ENCODE measurements around the gene RPS6KA4.

RPS6KA4 gene

GRCh38 chr11:64338716-64339115 is 20.2 kb upstream of the RPS6KA4 start:
- no peak overlapping the region; the same call in 1 of the 2 replicates for H3K4me3 ChIP-seq (ENCODE audit: low read depth, low read length)
- TF ChIP-seq CTCF (IDR thresholded peaks at IDR 0.05; ENCODE audit: low read depth, low read length, missing control alignments), result no peak
- no peak for DNase-seq (ENCODE audit: low read depth)

DNA sequence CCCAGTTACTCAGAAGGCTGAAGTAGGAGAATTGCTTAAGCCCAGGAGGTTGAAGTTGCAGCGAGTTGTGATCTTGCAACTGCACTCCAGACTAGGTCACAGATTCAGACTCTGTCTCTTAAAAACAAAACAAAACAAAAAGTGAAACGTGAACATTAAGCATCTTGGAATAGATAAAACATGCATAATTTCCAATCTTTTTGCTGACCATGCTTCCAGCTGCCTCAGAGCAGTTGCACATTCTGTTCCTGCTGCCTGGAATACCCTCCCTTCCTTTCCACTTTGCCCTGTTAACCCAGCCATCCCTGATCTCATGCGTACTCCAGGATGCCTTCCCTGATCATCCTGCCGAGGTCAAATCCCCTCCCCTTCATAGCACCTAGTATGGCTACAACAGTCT is 19.7 kb upstream of the RPS6KA4 start:
- TF ChIP-seq CTCF (IDR thresholded peaks at IDR 0.05; ENCODE audit: low read depth, low read length, missing control alignments), result no peak
- no peak for DNase-seq (ENCODE audit: low read depth)
- H3K4me3 ChIP-seq (ENCODE audit: low read depth, low read length), result peak overlapping the region; percentile 62

GRCh38 chr11:64339754-64340408 is 19.1 kb upstream of the RPS6KA4 start, which contains the start of gene CCDC88B:
TSS of gene CCDC88B (plus strand) at chr11:64340204. CDS start at chr11:64340267, 63 bp downstream.
- TF ChIP-seq CTCF (IDR thresholded peaks at IDR 0.05; ENCODE audit: low read depth, low read length, missing control alignments), result no peak
- DNase-seq (ENCODE audit: low read depth), result peak; percentile 50

GRCh38 chr11:64340671-64341335 is 18.2 kb upstream of the RPS6KA4 start:
- DNase-seq (ENCODE audit: low read depth), result no peak
- peak overlapping the region; percentile 62 for H3K4me3 ChIP-seq (ENCODE audit: low read depth, low read length)
- peak; percentile 28 for TF ChIP-seq CTCF (IDR thresholded peaks at IDR 0.05; ENCODE audit: low read depth, low read length, missing control alignments)

More at GRCh38 chr11:64339754-64340408, 19.1 kb upstream of the RPS6KA4 start, which contains the start of gene CCDC88B:
- H3K4me3 ChIP-seq (ENCODE audit: low read depth, low read length), result peak within 1 kb of the TSS; percentile 62

GRCh38 chr11:64341429-64341828 is 17.5 kb upstream of the RPS6KA4 start:
- TF ChIP-seq CTCF (IDR thresholded peaks at IDR 0.05; ENCODE audit: low read depth, low read length, missing control alignments), result no peak
- no peak overlapping the region; the same call in 1 of the 2 replicates for H3K4me3 ChIP-seq (ENCODE audit: low read depth, low read length)

DNA sequence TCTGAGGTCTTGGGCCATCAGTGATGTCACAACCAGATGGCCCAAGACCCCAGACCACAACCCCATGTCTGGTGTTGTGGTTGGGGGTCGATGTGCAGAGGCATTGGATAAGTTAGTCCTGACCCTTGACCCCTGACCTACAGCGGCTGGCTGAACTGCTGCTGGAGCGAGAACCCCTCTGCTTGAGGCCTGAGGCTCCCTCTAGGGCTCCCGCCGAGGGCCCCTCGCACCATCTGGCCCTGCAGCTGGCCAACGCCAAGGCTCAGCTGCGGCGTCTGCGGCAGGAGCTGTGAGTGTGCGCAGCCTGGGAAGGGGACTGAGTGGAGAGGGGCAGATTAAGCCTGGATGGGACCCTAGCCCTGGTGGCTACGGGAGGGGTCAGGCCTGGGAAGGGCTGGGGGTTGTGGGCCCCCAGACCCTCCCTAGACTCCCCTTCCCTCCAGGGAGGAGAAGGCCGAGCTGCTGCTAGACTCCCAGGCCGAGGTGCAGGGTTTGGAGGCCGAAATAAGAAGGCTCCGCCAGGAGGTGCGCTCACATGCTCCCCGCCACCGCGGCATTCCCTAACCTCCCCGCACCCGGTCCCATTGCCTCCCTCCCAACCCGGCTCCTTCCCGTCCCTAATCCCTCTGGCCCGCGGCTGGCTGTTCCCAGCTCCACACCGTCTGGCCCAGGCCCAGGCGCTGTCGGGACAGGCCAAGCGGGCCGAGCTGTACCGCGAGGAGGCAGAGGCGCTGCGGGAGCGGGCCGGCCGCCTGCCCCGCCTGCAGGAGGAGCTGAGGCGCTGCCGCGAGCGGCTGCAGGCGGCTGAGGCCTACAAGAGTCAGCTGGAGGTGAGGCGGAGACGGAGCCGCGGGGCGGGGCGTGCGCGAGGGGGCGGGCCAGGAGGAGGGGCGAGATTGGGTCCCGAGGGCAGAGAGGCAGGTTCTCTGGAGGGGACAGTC is 16.8 kb upstream of the RPS6KA4 start:
- no peak for DNase-seq (ENCODE audit: low read depth)
- TF ChIP-seq CTCF (IDR thresholded peaks at IDR 0.05; ENCODE audit: low read depth, low read length, missing control alignments), result peak; percentile 35
- no peak overlapping the region; the same call in 1 of the 2 replicates for H3K4me3 ChIP-seq (ENCODE audit: low read depth, low read length)

More at GRCh38 chr11:64341429-64341828, 17.5 kb upstream of the RPS6KA4 start:
- DNase-seq (ENCODE audit: low read depth), result no peak

Measured in GM12864 (cell line).